WTC11 (cell line): ENCODE measurements around the gene POLDIP2. TPM values are rescaled to one million over a fixed set of nuclear protein-coding genes. Genes with fewer than 3 reads are reported as not detected.

ENCODE experiments used
- ATAC-seq: fragments of 200-7000 bp; cut with Tn5 transposase; 2 replicates; pipeline ENCODE4 v1.10.0; 2021; ENCODE audit warnings: mild to moderate bottlenecking, moderate library complexity
- CTCF ChIA-PET: fragments of 300-600 bp; sonication (Branson Sonifier 250); formaldehyde crosslinking; loops from one replicate; lab custom pipeline; 2021; ENCODE audit warnings: antibody characterized with exemption; lab: Charles Lee
- POLR2A ChIA-PET: fragments of 350-600 bp; sonication (Branson Sonifier 250); formaldehyde crosslinking; loops from one replicate; lab custom pipeline; 2021; ENCODE audit warnings: antibody characterized with exemption; lab: Charles Lee
- DNase-seq: peaks from one replicate; pipeline ENCODE4 v3.0.0; 2021; ENCODE audit warnings: low spot score
- H3K27ac Mint-ChIP-seq: 2 replicates; pipeline ENCODE4 v1.8.0; 2021; ENCODE audit warnings: mixed read lengths
- H3K27me3 Mint-ChIP-seq: 2 replicates; pipeline ENCODE4 v1.8.0; 2021; ENCODE audit warnings: low read depth, mild to moderate bottlenecking, moderate library complexity, mixed read lengths
- H3K36me3 Mint-ChIP-seq: 2 replicates; pipeline ENCODE4 v1.8.0; 2021; ENCODE audit warnings: mixed read lengths
- H3K4me1 Mint-ChIP-seq: 2 replicates; pipeline ENCODE4 v1.8.0; 2022; ENCODE audit warnings: mixed read lengths
- H3K4me3 Mint-ChIP-seq: 2 replicates; pipeline ENCODE4 v1.8.0; 2021; ENCODE audit warnings: mild to moderate bottlenecking, moderate library complexity, mixed read lengths
- H3K9me3 Mint-ChIP-seq: 2 replicates; pipeline ENCODE4 v1.8.0; 2021; ENCODE audit warnings: mixed read lengths
- ELF4 ChIP-seq: sonication (generic); formaldehyde crosslinking; IDR thresholded peaks from 2 replicates; pipeline ENCODE4 v1.8.1; 2022; ENCODE audit warnings: low read depth, mild to moderate bottlenecking, moderate library complexity, missing genetic modification reagents
- ETV6 ChIP-seq: sonication (generic); formaldehyde crosslinking; IDR thresholded peaks from 2 replicates; pipeline ENCODE4 v1.8.1; 2022; ENCODE audit warnings: mild to moderate bottlenecking, missing genetic modification reagents
- FOXJ3 ChIP-seq: sonication (generic); formaldehyde crosslinking; IDR thresholded peaks from 2 replicates; pipeline ENCODE4 v1.9.0; 2021; ENCODE audit warnings: missing genetic modification reagents, mild to moderate bottlenecking, borderline replicate concordance
- JUN ChIP-seq: sonication (generic); formaldehyde crosslinking; IDR thresholded peaks from 2 replicates; pipeline ENCODE4 v1.8.0; 2023; ENCODE audit warnings: mild to moderate bottlenecking, missing genetic modification reagents
- NR2C2 ChIP-seq: sonication (generic); formaldehyde crosslinking; IDR thresholded peaks from 2 replicates; pipeline ENCODE4 v1.8.0; 2022; ENCODE audit warnings: mild to moderate bottlenecking, missing genetic modification reagents
- NR3C1 ChIP-seq: sonication (generic); formaldehyde crosslinking; conservative IDR thresholded peaks from 2 replicates; pipeline ENCODE4 v1.8.1; 2023; ENCODE audit warnings: low read depth, mild to moderate bottlenecking, missing genetic modification reagents
- SP1 ChIP-seq: sonication (generic); formaldehyde crosslinking; conservative IDR thresholded peaks from 2 replicates; pipeline ENCODE4 v1.8.1; 2022; ENCODE audit warnings: missing genetic modification reagents
- ZNF219 ChIP-seq: sonication (generic); formaldehyde crosslinking; IDR thresholded peaks from 2 replicates; pipeline ENCODE4 v1.8.0; 2023; ENCODE audit warnings: missing genetic modification reagents, mild to moderate bottlenecking, borderline replicate concordance
- ZNF232 ChIP-seq: sonication (generic); formaldehyde crosslinking; IDR thresholded peaks from 2 replicates; pipeline ENCODE4 v1.8.0; 2022; ENCODE audit warnings: mild to moderate bottlenecking, missing genetic modification reagents
- ZNF317 ChIP-seq: sonication (generic); formaldehyde crosslinking; IDR thresholded peaks from 2 replicates; pipeline ENCODE4 v1.8.1; 2023; ENCODE audit warnings: low read depth, mild to moderate bottlenecking, moderate library complexity, missing genetic modification reagents, borderline replicate concordance
- total RNA-seq: library from RNA; stranded (reverse); gene quantifications from 3 replicates; pipeline ENCODE4 v1.2.3, GENCODE V29; 2021
- TF ChIP-seq, protein P1 (sequence below): sonication (generic); formaldehyde crosslinking; IDR thresholded peaks from 2 replicates; pipeline ENCODE4 v1.8.0; 2022; ENCODE audit warnings: missing genetic modification reagents
- TF ChIP-seq, protein P2 (sequence below): fragments of 250-450 bp; sonication (Bioruptor Pico); conservative IDR thresholded peaks from 2 replicates; pipeline ENCODE4 v1.9.0; 2021; ENCODE audit warnings: mild to moderate bottlenecking
- TF ChIP-seq, protein P3 (sequence below): sonication (generic); formaldehyde crosslinking; IDR thresholded peaks from 2 replicates; pipeline ENCODE4 v1.8.0; 2022; ENCODE audit warnings: mild to moderate bottlenecking, missing genetic modification reagents
- TF ChIP-seq, protein P4 (sequence below): sonication (generic); formaldehyde crosslinking; IDR thresholded peaks from 2 replicates; pipeline ENCODE4 v1.8.1; 2023; ENCODE audit warnings: mild to moderate bottlenecking, missing genetic modification reagents, borderline replicate concordance
- TF ChIP-seq, protein P5 (sequence below): sonication (generic); formaldehyde crosslinking; IDR thresholded peaks from 2 replicates; pipeline ENCODE4 v1.8.1; 2023; ENCODE audit warnings: mild to moderate bottlenecking, moderate library complexity, missing genetic modification reagents
- TF ChIP-seq, protein P6 (sequence below): sonication (generic); formaldehyde crosslinking; IDR thresholded peaks from 2 replicates; pipeline ENCODE4 v1.8.1; 2023; ENCODE audit warnings: mild to moderate bottlenecking, missing genetic modification reagents, moderate library complexity

POLDIP2 gene
- total RNA-seq, 1 experiment from 2014 or later: 85.4 TPM

DNA sequence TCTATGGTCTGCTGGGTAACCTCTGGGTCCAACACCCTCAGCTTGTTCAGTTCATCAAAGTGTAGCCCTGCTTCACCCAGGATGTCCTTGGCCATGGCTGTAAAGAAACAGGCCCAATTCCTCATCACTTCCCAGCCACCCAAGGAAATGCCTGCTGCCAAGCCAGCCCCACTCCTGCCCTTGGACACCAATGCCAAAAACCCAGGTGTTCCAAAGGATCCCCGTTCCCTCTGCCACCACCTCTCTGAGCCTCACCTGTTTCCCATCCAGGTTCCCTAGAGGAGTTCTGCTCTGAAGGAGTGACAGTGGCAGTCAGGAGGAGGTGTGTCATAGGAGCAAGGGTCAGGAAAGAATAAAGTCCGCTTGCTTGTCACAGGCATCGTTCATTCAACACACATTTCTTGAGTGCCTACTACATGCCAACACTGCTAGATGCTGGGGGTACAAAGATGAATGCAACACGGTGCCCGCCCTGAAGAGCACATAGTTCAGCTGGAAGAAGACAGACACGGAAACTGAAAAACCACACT is 25.4 kb downstream of the POLDIP2 start (continued):
- TF ChIP-seq SP1 (CRISPR knock-in tag): no peak
- no peak for TF ChIP-seq NR3C1 (CRISPR knock-in tag)
- no peak for TF ChIP-seq FOXJ3
- TF ChIP-seq, protein P1, sequence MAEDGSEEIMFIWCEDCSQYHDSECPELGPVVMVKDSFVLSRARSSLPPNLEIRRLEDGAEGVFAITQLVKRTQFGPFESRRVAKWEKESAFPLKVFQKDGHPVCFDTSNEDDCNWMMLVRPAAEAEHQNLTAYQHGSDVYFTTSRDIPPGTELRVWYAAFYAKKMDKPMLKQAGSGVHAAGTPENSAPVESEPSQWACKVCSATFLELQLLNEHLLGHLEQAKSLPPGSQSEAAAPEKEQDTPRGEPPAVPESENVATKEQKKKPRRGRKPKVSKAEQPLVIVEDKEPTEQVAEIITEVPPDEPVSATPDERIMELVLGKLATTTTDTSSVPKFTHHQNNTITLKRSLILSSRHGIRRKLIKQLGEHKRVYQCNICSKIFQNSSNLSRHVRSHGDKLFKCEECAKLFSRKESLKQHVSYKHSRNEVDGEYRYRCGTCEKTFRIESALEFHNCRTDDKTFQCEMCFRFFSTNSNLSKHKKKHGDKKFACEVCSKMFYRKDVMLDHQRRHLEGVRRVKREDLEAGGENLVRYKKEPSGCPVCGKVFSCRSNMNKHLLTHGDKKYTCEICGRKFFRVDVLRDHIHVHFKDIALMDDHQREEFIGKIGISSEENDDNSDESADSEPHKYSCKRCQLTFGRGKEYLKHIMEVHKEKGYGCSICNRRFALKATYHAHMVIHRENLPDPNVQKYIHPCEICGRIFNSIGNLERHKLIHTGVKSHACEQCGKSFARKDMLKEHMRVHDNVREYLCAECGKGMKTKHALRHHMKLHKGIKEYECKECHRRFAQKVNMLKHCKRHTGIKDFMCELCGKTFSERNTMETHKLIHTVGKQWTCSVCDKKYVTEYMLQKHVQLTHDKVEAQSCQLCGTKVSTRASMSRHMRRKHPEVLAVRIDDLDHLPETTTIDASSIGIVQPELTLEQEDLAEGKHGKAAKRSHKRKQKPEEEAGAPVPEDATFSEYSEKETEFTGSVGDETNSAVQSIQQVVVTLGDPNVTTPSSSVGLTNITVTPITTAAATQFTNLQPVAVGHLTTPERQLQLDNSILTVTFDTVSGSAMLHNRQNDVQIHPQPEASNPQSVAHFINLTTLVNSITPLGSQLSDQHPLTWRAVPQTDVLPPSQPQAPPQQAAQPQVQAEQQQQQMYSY: no peak

DNA sequence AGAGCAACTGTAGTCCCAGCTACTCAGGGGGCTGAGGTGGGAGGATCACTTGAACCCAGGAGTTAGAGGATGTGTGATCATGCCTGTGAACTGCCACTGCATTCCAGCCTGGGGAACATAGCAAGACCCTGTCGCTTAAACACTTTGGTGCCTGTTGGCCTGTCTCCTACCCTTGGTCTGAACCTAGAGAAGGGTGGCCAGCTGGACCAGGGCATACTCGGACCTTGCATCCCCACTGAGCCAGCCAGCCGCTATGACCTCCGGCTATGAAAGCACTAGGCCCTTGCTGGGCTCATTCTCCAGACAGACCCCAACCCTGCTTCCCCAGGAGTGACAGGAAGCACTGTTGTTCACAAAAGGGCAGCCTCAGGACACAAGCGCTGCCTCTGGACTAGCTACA is 26.7 kb downstream of the POLDIP2 start:
- POLR2A ChIA-PET: no interaction called here
- CTCF ChIA-PET: interaction anchor here (1.0 to 1.2 kb wide), 2 partner anchors 13 to 79 kb away, joined by 3 read pairs; no protein-coding TSS in a partner anchor
- TF ChIP-seq, protein P2, sequence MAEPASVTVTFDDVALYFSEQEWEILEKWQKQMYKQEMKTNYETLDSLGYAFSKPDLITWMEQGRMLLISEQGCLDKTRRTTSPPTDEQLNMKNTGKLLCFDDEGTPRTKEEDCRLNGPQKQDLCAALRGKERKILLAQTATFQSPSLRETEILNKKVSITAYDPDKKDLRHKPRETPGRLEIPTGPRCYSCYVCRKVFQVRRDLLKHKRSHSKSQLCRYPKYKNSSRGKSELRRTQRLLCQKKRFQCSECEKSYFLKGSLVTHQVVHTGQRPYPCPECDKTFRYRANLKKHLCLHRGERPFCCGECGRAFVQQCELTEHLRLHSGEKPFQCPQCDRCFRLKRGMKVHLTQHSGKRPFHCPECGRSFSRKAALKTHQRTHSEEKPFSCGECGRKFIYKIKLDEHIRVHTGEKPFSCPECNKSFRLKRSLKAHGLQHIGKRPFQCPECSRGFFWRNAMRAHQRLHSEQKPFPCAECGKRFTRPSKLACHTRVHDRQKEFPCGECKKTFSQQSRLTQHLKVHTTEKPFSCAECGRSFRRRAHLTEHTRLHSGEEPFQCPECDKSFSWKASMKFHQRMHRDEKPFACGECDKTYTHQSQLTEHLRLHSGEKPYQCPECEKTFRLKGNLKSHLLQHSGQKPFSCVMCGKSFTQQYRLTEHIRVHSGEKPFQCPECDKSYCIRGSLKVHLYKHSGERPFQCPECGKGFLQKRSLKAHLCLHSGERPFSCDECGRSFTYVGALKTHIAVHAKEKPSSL (CRISPR knock-in tag): no peak
- TF ChIP-seq, protein P3, sequence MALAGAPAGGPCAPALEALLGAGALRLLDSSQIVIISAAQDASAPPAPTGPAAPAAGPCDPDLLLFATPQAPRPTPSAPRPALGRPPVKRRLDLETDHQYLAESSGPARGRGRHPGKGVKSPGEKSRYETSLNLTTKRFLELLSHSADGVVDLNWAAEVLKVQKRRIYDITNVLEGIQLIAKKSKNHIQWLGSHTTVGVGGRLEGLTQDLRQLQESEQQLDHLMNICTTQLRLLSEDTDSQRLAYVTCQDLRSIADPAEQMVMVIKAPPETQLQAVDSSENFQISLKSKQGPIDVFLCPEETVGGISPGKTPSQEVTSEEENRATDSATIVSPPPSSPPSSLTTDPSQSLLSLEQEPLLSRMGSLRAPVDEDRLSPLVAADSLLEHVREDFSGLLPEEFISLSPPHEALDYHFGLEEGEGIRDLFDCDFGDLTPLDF (CRISPR knock-in tag): no peak
- TF ChIP-seq, protein P4, sequence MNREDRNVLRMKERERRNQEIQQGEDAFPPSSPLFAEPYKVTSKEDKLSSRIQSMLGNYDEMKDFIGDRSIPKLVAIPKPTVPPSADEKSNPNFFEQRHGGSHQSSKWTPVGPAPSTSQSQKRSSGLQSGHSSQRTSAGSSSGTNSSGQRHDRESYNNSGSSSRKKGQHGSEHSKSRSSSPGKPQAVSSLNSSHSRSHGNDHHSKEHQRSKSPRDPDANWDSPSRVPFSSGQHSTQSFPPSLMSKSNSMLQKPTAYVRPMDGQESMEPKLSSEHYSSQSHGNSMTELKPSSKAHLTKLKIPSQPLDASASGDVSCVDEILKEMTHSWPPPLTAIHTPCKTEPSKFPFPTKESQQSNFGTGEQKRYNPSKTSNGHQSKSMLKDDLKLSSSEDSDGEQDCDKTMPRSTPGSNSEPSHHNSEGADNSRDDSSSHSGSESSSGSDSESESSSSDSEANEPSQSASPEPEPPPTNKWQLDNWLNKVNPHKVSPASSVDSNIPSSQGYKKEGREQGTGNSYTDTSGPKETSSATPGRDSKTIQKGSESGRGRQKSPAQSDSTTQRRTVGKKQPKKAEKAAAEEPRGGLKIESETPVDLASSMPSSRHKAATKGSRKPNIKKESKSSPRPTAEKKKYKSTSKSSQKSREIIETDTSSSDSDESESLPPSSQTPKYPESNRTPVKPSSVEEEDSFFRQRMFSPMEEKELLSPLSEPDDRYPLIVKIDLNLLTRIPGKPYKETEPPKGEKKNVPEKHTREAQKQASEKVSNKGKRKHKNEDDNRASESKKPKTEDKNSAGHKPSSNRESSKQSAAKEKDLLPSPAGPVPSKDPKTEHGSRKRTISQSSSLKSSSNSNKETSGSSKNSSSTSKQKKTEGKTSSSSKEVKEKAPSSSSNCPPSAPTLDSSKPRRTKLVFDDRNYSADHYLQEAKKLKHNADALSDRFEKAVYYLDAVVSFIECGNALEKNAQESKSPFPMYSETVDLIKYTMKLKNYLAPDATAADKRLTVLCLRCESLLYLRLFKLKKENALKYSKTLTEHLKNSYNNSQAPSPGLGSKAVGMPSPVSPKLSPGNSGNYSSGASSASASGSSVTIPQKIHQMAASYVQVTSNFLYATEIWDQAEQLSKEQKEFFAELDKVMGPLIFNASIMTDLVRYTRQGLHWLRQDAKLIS (CRISPR knock-in tag): no peak
- TF ChIP-seq JUN (CRISPR knock-in tag) (no peak), ELF4 (CRISPR knock-in tag) (no peak), ZNF317 (CRISPR knock-in tag) (no peak), ZNF219 (CRISPR knock-in tag) (no peak), NR2C2 (CRISPR knock-in tag) (no peak), ETV6 (CRISPR knock-in tag) (no peak), ZNF232 (CRISPR knock-in tag) (no peak)
- TF ChIP-seq, protein P5, sequence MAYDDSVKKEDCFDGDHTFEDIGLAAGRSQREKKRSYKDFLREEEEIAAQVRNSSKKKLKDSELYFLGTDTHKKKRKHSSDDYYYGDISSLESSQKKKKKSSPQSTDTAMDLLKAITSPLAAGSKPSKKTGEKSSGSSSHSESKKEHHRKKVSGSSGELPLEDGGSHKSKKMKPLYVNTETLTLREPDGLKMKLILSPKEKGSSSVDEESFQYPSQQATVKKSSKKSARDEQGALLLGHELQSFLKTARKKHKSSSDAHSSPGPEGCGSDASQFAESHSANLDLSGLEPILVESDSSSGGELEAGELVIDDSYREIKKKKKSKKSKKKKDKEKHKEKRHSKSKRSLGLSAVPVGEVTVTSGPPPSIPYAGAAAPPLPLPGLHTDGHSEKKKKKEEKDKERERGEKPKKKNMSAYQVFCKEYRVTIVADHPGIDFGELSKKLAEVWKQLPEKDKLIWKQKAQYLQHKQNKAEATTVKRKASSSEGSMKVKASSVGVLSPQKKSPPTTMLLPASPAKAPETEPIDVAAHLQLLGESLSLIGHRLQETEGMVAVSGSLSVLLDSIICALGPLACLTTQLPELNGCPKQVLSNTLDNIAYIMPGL (CRISPR knock-in tag): no peak
- TF ChIP-seq, protein P6, sequence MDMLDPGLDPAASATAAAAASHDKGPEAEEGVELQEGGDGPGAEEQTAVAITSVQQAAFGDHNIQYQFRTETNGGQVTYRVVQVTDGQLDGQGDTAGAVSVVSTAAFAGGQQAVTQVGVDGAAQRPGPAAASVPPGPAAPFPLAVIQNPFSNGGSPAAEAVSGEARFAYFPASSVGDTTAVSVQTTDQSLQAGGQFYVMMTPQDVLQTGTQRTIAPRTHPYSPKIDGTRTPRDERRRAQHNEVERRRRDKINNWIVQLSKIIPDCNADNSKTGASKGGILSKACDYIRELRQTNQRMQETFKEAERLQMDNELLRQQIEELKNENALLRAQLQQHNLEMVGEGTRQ: no peak
- H3K4me3 Mint-ChIP-seq: no peak overlapping the region
- H3K27ac Mint-ChIP-seq: no peak overlapping the region
- H3K9me3 Mint-ChIP-seq: no peaks in the 10 kb centered on the region
- DNase-seq (no peak), ATAC-seq (no peak)
- H3K4me1 Mint-ChIP-seq: peaks cover 10% of the 10 kb centered on the region
- peaks cover 34% of the 10 kb centered on the region for H3K36me3 Mint-ChIP-seq
- no peaks in the 10 kb centered on the region for H3K27me3 Mint-ChIP-seq
